Measurements from ENCODE around the gene COL8A1.
"Not testable (repeated sequence)": the region's sequence is repeated elsewhere in the genome, so short reads cannot be mapped to it uniquely, and the experiment has no call there.

The COL8A1 gene

DNA sequence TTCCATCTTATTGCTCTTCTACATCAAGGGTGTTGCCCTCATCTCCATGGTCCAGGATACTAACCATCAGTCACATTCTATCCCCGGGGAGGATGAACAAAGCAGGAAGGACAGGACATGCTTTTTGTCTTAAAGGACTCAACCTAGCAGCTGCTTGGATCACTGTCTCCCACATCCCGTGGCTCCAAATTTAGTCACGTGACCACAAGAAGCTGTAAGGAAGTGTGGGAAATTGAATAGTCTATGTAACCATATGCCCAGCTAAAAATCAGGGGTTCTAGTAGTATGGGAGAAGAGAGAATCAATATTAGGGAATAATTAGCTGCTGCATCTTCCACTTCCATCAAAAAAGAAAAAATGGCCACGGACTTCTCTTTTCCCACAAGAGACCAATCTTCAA, 161.0 kb downstream of the COL8A1 start:
- DNase-seq: no peak

DNA sequence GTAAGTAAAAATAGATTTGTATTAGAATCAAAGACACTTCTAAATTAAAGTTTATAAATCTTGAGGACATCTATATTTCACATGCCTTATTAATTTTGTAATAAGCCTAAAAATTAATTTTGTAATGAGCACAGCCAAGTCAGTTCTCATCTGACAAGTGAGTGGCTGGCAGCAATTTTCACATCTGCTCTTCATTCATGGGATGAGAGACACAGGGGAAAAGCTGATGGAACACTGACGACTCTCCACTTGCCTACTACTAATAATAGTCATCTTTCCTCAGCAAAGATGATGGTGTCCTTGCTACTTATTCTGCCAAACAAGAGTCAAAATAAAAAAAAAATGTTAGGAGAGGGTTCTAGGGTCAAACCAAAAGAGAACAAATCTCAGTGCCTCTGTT, 164.9 kb downstream of the COL8A1 start:
- DNase-seq: no peak

DNA sequence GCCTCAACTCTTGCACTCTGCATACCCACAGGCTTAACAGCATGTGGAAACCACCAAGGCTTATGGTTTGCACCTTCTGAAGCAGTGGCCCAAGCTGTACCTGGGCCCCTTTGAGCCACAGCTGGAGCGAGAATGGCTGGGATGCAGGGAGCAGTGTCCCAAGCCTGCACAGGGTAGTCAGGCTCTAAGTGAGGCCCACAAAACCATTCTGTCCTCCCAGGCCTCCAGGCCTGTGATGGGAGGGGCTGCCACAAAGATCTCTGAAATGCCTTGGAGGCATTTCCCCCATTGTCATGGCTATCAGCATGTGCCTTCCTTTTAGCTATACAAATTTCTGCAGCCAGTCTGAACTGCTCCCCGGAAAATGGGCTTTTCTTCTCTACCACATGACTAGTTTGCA, 166.8 kb downstream of the COL8A1 start:
- DNase-seq: no peak

DNA sequence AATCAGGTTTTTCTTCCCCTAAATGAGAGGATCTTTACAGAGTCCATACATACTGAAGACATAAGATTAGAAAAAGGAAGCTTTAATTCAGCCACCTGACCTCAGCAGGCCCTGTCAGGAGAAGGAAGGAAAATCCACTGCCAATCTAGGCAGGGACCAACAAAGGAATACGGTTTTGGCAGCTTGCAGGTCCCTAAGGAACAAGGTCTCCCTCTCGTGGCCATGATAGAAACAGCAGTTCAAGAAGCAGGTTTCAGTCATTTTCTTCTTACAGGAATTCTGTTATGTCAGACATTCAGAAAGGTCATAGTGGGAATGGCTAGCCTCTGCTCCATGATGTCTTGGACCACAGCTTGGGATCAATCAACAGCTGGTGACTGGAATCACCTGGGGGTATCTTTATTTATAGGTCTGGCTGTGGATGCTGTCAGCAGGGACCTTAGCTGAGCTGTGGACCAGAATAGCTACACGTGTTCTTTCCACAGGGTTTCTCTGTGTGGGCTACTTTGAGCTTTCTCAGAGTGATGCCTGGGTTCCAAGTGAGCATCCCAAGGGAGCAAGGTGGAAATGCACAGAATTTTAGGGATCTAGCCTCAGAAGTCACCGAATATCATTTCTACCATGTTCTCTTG, 169.9 kb downstream of the COL8A1 start:
- peak in 6 of 51 donors; percentile 3 to 23 (median 13) for DNase-seq

DNA sequence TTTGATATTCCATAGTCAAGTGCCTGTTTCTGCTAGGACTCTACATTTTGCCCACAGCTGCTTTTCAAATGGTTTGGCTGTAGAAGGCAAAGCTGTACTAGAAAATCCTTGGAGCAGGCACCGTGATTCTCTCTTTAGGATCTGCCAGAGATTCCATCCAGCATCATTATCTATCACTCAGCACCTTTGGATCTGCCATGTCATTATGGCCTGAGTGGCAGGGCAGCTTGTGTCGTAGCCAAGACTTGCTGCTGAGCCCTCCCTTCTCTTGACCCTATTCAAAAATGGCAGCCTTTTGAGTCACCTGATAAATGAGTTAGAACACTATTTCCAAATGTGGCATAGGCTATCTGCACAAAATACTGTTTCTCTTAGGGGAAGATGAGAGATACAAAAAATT, 171.2 kb downstream of the COL8A1 start:
- no peak for DNase-seq

DNA sequence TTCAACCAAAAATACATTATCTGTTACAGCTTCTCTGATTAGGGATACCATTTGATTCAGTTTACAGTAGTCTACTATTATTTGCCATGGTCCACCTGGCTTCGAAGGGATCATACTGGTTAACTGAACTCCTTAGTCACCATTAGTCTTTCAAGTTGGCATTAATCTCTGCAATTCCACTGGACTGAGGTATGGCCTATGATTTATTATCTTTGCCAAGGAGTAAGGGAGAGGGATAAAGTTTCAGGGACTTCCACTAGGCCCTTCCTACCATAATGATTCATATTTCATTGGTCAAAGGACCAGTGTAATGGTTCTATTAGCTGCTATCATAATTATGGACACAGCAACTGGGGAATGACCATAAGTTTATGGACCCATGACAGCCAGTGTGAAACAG, 172.0 kb downstream of the COL8A1 start:
- DNase-seq: no peak

DNA sequence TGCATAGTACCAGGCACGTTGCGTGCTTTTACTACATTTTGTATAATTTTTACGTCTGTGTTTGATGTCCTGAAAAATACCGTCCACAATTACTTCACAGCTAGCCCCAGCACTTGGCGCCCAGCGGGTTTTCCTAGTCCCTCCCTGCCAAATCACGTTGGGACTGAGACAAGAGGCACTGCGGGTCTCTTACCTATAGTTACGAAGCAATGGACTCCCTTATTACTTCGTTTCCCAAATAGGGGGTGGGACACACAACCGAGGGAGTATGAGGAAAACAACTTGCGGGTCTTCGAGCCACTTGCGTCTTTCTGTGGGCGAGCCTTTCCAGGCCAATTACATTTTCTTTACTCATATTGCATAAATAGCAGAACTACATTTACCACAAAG, 178.6 kb downstream of the COL8A1 start:
- DNase-seq: peak in 5 of 51 donors; percentile 6 to 47 (median 31)

DNA sequence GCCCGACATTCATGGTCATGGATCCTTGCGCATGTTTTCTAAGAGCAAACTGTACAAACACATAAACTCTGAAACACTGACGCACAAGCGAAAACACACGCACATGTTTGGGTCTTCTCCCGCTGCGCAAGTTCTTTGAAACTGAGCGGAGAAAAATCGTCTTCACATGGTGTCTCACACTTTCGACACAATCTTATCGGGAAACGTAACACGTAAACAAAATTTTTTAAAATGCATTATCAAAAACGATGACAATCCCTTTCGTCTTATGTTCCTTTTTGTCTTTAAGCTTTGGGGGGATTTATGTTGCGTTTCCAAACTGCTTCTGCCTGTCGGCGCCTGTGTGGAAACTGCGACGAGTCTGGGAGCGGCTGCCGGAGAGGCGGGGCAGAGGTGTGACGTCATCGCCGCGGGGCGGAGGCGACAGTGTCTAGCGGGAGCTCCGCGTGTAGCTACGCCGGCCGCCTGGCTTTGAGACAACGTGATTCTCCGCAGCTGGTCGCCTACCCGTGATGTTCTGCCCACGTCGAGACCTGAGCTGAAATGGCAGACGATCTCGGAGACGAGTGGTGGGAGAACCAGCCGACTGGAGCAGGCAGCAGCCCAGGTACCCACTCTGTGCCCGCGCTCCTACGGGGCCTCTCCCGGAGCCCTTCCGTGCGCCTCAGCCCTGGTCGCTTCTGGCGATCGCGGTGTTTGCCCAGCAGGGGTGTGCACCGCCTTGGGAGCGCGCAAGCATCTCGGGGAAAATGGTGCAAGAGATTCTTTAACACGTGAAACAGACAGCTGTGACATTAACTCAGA, 179.2 kb downstream of the COL8A1 start, which contains the start of gene CMSS1:
TSS of gene CMSS1 (plus strand) at position 426 of the 804 bp plus-strand sequence.
- peak; percentile 52 to 97 (median 82) for DNase-seq

DNA sequence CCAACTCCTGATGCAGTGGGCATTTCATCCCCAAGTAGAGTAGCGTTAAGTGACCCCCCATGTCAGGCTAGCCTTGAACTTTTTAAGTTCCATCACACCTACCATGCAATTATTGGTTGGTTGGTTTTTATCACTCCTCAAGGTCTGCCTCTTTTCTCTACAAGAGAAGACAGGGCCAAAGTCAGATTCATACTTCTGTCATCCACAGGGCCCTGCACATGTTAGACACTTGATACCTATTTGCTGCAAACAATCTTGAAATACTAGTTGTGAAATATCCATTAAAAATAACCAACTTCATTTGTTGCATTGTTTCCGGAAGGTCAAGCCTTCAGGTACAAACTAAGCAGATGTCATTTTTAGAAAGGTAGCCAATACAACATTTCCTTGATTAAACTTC, 180.4 kb downstream of the COL8A1 start:
- no peak for DNase-seq

DNA sequence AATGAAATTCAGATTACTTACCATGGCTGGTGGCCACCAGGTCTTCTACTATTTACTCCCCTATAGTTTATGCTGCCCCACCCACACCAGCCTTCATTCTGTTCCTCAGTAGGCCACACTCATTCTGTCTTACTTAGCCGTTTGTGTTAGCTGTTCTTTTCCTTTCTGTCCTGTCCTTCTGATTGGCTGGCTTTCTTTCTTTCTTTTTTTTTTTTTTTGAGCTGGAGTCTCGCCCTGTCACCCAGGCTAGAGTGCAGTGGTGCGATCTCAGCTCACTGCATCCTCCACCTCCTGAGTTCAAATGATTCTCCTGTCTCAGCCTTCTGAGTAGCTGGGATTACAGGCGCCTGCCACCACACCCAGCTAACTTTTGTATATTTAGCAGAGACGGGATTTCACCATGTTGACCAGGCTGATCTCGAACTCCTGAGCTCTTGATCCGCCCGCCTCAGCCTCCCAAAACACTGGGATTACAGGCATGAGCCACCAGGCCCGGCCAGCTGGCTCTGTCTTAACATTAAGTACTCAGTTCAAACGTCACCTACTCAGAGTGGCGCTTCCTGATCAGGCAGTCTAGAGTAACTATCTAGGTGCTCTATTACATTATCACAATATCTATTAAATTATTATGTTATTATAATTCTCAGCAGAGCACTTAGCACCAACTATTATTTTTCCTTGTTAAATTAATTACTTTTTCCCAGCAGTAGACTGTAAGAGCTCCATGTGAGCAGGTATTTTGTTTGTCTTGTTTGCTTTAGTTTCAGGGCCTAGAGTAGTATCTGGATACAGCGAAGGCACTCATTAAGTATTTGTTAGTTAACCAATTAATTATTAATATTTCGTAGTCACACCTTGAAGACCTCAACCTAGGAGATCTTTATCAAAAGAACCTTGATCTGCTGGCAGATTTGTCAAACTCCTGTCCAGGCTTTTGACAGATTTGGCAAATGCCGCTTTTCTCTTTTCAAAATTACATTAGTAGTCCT, 185.6 kb downstream of the COL8A1 start:
- no peak for DNase-seq

DNA sequence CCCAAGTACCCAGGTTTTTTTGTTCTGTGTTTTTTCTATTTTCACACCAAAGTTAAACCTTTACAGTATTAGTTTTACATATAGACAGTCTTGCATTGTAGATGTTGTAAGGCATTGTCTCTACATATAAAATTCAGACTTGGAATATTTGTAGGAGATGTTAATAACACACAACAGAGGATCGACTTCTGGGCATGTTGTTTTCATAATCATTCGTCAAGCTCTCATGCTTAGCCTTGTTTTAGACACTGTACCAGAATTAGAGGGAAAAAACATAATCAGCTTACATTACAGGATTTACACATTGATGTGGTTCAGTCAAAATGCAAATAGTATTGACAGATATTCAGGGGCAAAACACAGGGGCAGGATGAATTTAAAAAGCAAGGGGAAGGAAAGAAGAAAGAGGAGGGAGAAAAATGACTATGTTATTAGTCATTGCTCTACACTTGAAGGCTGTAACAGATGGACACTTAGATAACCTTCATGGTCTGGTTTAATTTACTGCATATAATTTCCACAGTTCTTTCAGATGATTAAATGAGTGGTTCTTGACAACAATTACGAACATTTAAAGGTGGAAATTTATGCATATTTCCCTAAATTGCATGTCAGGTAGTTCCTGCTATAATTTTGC, 186.7 kb downstream of the COL8A1 start:
- DNase-seq: no peak

DNA sequence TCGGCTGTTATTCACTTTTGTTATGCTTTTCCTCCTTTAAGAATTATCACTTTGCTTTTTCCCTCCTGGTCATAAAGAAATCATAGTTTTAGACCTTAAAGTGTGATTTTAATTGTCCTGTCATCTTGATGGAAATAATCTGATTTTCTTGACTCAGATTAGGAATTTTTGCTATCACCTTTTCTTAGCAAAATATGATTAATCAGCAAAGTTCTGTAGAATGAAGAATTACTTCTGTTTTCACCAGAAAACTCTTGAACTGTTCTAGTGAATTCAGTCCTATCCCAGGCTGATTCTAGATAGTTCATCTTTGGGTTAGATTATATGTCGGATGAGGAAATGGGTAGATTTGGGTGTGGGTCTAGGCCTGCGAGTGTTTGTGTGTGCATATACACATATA, 191.4 kb downstream of the COL8A1 start:
- DNase-seq: no peak

DNA sequence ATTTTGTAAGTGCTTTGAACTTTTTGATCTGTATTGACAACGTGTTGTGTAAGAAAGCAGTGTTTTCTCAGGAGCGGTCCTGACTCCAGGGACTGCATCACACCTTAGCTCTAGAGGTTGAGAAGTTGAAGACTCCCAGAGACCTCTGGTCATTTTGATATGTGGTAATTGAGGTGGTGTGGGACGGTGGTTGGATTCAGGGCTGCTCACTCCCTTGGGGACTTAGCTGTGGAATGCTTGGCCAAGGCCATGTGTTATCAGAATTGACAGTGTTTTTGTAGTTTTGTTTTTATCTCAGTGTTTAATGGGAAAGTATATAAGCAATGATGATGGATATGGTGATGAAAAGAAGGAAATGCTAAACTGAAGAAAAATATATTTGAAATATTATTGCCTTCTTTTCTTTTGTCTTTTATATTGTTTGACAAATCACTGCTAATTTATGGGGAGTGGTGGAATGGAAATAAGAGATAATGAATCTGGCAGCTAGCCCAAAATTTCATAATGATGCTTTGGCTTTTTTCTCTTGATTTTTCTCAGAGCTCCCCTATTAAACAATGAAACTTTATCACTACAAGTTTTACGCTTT, 195.3 kb downstream of the COL8A1 start:
- DNase-seq: no peak

DNA sequence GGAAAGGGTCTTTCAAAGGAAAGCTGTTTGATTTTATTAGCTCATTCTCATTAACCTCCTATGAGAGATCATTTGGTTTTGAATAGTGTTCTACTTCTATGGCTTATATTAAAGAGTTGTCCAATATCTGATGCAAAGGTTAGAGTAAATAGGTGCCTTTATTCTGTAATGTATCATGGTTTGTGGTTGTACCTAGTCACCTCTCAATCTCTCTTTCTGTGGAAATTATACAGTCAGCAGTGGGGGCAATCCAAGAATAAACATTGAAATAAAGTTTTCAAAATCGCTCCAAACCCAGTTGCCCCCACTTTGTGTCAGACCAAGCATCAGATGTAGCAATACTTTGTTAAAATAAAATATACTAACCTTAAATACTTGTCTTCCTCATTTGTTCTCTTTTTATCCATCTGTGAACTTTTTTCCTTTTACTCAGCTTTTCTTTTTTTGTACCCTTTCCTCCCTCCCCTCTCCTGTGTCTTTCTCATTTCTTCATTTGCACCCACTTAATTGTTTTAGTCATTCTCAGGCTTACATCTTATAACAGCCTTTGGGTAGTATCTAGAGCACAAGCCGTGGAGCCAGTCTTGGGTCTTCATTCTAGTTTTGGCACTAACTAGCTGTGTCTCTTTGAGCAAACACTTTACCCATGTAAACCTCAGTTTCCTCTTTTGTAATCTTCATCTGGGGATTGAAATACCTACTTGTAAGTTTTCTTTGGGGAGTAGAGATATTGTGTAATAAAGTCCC, 196.0 kb downstream of the COL8A1 start:
- no peak for DNase-seq

DNA sequence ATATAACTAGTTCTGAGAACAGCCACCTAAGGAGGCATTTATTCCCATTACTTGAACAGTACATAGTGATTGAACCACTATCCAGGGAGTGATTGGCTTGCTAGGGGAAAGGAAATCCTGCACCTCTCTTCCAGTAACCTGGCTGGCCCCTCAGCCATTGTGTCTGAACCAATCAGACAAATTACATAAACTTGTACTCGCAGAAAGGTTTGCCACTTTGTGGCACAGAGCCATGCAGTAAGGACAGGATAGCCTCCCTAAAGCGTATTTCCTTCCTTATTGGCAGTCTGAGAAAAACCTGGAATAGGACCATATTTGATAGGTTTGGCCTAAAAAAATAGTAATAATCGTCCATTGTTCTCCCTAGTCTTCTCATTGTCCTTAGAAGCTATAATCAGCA, 198.3 kb downstream of the COL8A1 start:
- DNase-seq: no peak

DNA sequence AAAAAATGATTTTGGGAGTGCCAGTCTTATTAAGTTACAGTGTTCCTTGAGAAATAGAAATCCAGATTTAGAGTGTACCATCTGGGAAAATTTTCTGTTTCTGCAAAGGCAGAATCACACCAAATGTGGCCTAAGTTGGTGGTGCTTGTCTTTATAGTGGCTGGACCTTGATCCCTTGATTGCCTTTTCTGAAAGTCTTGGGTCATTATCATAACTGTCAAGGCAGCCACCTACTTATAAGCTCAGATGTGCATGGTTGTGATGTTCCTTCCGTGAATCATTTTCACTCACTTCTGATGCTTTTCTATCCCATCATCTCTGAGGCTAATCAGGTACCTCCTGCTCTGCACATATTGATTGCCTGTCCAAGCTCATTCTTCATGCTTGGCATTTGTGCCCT, 199.3 kb downstream of the COL8A1 start:
- no peak for DNase-seq

DNA sequence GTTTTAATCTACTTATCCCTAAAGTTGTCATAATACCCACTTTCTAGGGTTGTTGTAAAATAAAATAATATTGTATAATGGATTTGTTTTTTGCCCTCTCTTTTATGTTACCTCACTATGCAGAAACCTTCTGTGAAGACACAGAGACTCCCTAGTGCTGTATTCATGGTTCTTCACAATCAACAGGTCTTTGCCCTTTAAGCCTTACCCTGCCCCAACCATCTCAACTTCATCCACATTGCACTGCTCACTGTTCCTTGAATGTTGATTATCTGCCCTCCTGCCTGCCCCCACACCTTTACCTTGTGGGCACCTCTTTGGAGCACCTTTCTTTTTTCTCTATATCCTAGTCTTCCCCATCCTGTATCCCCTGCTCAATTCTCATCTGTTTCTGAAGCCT, 200.4 kb downstream of the COL8A1 start:
- DNase-seq: no peak

DNA sequence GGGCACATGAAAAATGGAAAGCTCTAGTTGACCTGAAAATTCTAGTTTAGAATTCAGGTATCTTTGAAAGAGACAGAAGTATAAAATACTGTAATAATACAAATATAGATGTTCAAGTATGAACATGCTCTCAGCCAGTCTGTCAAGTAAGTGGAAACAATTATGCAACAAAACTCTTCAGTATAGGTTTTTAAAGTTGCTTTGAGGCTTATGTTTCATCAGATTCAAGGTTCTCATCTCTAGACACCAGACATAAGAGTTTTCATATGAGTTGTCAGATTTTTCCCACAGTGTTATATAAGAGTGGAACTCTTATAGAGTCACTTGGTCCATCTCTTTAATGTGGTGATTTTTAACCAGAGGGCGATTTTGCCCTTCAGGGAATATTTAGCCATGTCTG, 201.2 kb downstream of the COL8A1 start:
- DNase-seq: no peak

DNA sequence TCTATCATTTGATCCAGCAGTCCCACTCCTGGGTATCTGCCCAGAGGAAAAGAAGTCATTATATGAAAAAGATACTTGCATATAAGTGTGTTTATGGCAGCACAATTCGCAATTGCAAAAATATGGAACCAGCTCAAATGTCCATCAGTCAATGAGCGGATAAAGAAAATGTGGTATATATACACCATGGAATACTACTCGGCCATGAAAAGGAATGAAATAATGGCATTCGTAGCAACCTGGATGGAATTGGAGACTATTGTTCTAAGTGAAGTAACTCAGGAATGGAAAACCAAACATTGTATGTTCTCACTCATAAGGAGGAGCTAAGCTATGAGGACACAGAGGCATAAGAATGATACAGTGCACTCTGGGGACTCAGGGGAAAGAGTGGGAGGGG, 203.6 kb downstream of the COL8A1 start:
- not testable (repeated sequence) for DNase-seq
